ENCODE results near the gene STK11.

The STK11 gene

GRCh38 chr19:1223018-1223855 lies 17.7 kb downstream of the STK11 start:
- no peaks in the 10 kb centered on the region for H3K4me1 ChIP-seq (ENCODE audit: insufficient read depth, low read length, poor library complexity, severe bottlenecking)
- H3K36me3 ChIP-seq (ENCODE audit: insufficient read depth, low read length), result peaks cover 25% of the 10 kb centered on the region; the same call in 1 of the 2 replicates
- no peaks in the 10 kb centered on the region for H3K27me3 ChIP-seq (ENCODE audit: insufficient read depth, low read length, poor library complexity, severe bottlenecking)
- H2AFZ ChIP-seq (ENCODE audit: low read length), result no peak overlapping the region
- H3F3A ChIP-seq (ENCODE audit: low read depth), result no peaks in the 10 kb centered on the region
- H4K20me1 ChIP-seq (ENCODE audit: insufficient read depth, low read length, poor library complexity, severe bottlenecking), result peaks cover 6% of the 10 kb centered on the region
- H3K9me2 ChIP-seq (replicated peaks; ENCODE audit: low read depth, low read length), result no peaks in the 10 kb centered on the region
- no peak for TF ChIP-seq EZH2phosphoT487 (IDR thresholded peaks at IDR 0.05; ENCODE audit: borderline replicate concordance)
- peak; percentile 54 for TF ChIP-seq CTCF (conservative IDR thresholded peaks at IDR 0.05; ENCODE audit: low read length)
- H3K79me2 ChIP-seq (ENCODE audit: insufficient read depth, low read length), result peaks cover 12% of the 10 kb centered on the region; the same call in 1 of the 2 replicates
- no peak overlapping the region for H3K4me2 ChIP-seq (ENCODE audit: low read depth, low read length, poor library complexity, severe bottlenecking)
- no peak overlapping the region for H3K4me3 ChIP-seq (ENCODE audit: low read length, poor library complexity, severe bottlenecking)
- no peak overlapping the region for H3K9ac ChIP-seq (ENCODE audit: low read depth, low read length, poor library complexity, severe bottlenecking)
- no peaks in the 10 kb centered on the region for H3K9me3 ChIP-seq (ENCODE audit: insufficient read depth, low read depth, low read length)

GRCh38 chr19:1224047-1224825 lies 18.7 kb downstream of the STK11 start:
- Histone ChIP-seq H4K20me1 (ENCODE audit: insufficient read depth, low read length, poor library complexity, severe bottlenecking) (no peaks in the 10 kb centered on the region), H3K9ac (ENCODE audit: low read depth, low read length, poor library complexity, severe bottlenecking) (no peak overlapping the region), H3K4me1 (ENCODE audit: insufficient read depth, low read length, poor library complexity, severe bottlenecking) (no peaks in the 10 kb centered on the region), H3K9me2 (replicated peaks; ENCODE audit: low read depth, low read length) (no peaks in the 10 kb centered on the region), H3K27me3 (ENCODE audit: insufficient read depth, low read length, poor library complexity, severe bottlenecking) (no peaks in the 10 kb centered on the region), H3K4me3 (ENCODE audit: low read length, poor library complexity, severe bottlenecking) (no peak overlapping the region), H3F3A (ENCODE audit: low read depth) (no peaks in the 10 kb centered on the region), H2AFZ (ENCODE audit: low read length) (no peak overlapping the region), H3K79me2 (ENCODE audit: insufficient read depth, low read length) (0 out of 2 replicates have a peak, but pooled peaks cover 3% of the 10 kb centered on the region), H3K9me3 (ENCODE audit: insufficient read depth, low read depth, low read length) (no peaks in the 10 kb centered on the region), H3K4me2 (ENCODE audit: low read depth, low read length, poor library complexity, severe bottlenecking) (no peak overlapping the region), H3K36me3 (ENCODE audit: insufficient read depth, low read length) (peaks cover 25% of the 10 kb centered on the region; the same call in 1 of the 2 replicates)
- TF ChIP-seq CTCF (conservative IDR thresholded peaks at IDR 0.05; ENCODE audit: low read length) (no peak), EZH2phosphoT487 (IDR thresholded peaks at IDR 0.05; ENCODE audit: borderline replicate concordance) (no peak)

- Histone ChIP-seq H2AFZ (ENCODE audit: low read length) (no peak overlapping the region), H3K36me3 (ENCODE audit: insufficient read depth, low read length) (peaks cover 25% of the 10 kb centered on the region; the same call in 1 of the 2 replicates), H3K4me1 (ENCODE audit: insufficient read depth, low read length, poor library complexity, severe bottlenecking) (no peaks in the 10 kb centered on the region), H3K9me3 (ENCODE audit: insufficient read depth, low read depth, low read length) (no peaks in the 10 kb centered on the region), H3K79me2 (ENCODE audit: insufficient read depth, low read length) (0 out of 2 replicates have a peak, but pooled peaks cover 3% of the 10 kb centered on the region), H3K9me2 (replicated peaks; ENCODE audit: low read depth, low read length) (no peaks in the 10 kb centered on the region), H3F3A (ENCODE audit: low read depth) (no peaks in the 10 kb centered on the region), H3K9ac (ENCODE audit: low read depth, low read length, poor library complexity, severe bottlenecking) (no peak overlapping the region), H3K4me3 (ENCODE audit: low read length, poor library complexity, severe bottlenecking) (no peak overlapping the region), H3K27me3 (ENCODE audit: insufficient read depth, low read length, poor library complexity, severe bottlenecking) (no peaks in the 10 kb centered on the region), H4K20me1 (ENCODE audit: insufficient read depth, low read length, poor library complexity, severe bottlenecking) (no peaks in the 10 kb centered on the region), H3K4me2 (ENCODE audit: low read depth, low read length, poor library complexity, severe bottlenecking) (no peak overlapping the region)
- TF ChIP-seq EZH2phosphoT487 (IDR thresholded peaks at IDR 0.05; ENCODE audit: borderline replicate concordance), result no peak
- TF ChIP-seq CTCF (conservative IDR thresholded peaks at IDR 0.05; ENCODE audit: low read length), result no peak
Observed at GRCh38 chr19:1224847-1225246, 19.3 kb downstream of the STK11 start.

All from Loucy (cell line).